CD4-positive, alpha-beta T cell treated with Interleukin-4 for 4 hours (primary cell): ENCODE measurements around the gene TMEM221.

Experiments used
- DNase-seq: peaks from one replicate; pipeline ENCODE4 v3.0.0-alpha.2; 2020

TMEM221 gene

DNA sequence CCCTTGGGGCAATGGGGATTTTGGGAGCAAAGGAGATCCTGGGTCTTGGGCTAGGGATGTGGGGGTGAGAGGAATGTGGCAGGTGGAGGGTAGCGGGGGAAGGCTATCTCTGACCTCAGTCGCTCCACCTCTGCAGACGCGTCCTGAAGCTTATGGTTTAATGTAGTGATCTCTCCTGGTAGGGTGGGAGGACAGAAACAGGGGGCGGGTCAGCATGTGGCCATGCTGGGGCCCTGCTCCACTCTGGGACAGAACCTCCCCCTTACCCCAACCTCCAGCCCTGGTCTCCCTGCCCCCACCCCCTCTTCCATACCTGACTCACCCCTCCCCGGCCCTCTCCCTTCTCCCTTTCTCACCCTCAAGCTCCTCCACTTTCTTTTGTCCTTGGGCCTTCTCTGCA, 44.5 kb downstream of the TMEM221 start:
- DNase-seq: no peak

DNA sequence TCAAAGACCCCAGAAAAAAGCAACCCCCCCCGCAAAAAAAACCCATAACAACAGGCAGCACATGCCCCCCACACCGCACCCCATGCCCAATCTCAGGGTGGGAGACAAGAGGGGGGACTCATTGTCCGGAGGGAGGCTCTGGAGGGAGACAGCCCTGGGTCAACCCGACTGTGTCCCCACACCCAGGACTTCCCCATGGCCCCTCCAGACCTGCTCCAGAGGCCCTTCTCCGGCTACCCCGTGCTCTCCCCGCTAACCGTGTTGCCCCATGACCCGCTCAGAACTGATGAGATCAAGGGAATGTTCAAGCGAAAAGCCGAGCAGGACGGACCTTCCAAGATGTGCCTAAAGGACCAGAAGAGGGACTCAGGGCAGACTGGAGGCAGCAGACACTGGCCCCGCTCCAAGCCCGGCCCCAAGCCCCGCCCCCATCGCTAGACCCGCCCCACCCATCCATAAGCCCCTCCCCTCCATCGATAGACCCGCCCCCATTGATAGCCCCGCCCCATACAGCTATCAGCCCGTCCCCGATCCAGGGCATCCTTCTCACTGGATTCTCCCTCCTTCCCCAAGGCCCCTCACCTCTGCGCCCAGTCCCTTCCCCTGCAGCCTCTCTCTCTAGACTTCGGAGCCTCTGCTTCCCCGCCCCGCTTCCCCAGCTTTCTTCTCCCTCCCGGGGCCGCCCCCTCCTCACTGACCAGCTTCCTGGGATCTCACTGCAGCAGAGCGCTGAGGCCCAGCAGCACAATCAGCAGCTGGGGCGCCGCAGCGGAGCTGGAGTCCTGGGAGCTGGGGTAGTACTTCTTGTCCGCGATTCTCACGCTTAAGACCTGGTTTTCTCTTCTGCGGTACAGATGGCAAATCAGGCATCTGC, 45.2 kb downstream of the TMEM221 start:
- DNase-seq: no peak

DNA sequence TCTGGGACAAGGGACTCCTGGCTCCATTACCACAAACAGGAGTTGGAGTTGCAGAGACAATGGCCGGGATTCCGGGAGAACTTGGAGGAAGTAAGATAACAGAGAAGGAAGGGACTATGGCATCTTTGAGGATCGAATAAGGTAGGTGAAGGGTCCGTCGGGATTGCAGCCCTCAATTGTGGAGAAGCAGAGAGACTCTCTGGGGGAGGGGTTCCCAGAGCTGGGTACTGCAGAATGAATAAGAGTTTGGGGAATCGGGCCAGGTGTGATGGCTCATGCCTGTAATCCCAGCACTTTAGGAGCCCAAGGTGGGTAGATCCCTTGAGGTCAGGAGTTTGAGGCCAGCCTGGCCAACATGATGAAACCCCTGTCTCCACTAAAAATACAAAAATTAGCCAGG, 46.8 kb downstream of the TMEM221 start:
- no peak for DNase-seq

DNA sequence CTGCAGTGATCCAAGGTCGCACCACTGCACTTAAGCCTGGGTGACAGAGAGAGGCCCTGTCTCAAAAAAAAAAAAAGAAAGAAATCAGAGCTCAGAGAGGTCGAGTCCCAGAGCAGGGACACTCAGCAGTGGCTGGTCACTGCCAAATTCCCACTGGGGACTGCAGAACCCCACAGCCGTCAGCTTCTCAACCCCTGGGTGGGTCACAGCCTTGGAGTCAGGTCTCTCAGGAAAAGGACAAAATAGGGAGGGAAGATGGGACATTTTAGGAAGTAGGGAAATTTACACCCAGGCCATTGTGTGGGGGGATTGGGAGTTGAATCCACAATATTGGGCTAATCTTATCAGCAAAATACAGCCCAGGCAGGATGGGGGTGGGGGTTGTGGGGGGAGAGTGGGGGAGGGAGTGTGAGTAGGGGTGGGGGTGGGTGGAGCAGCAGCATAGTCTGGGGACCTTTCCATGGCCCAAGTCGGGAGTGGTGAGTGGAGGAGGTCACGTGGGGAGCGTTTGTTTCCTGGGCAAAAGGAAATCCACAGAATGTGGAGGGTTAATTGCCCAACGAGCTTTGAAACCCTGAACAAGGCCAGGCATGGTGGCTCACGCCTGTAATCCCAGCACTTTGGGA, 49.5 kb downstream of the TMEM221 start:
- no peak for DNase-seq

DNA sequence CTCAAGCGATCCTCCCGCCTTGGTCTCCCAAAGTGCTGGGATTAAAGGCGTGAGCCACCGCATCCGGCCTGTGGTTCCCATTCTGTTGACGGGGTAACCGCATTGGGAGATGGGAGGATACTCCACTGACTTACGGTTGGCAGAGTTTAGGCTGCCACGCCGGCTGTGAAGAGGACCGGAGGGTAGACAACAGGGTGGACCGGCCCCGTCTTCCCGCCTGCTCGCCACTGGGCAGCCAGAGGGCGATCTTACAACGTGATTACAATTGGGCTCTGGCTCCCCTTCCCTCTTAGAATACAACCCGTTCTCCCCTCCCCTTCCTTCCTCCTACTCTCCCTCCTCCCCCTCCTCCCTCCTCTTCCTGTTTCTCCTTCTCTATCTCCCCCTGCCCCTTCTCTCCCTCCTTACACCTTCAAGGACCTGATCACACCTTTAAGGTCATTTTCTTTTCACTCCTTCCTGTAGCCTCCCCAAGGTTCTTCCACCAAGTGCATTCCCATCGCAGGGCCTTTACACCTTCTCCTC, 53.5 kb downstream of the TMEM221 start:
- peak; percentile 69 for DNase-seq

DNA sequence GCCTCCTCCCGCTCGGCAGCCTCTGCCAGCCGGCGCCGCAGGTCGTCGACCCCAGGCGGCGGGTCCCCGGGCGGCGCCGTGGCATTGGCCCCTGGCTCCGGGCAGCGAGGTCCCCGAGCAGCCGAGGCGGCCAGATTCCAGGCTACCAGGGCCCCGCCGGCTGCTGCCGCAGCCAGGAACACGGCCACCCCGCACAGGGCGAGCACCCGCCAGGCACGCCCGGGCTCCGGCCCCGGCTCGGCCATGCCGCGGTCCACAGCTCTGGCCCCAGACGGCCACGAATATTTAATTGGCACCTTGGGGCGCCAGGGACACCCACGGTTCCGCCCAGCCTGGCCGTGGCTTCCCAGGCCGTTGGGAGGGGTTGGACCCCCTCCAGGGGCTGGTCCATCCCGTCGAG, 54.6 kb downstream of the TMEM221 start, which contains the start of gene CCDC194:
CCDC194 (minus strand) TSS at position 283 of the 400 bp plus-strand sequence; CDS start at position 245, 38 bp downstream.
- DNase-seq: no peak

DNA sequence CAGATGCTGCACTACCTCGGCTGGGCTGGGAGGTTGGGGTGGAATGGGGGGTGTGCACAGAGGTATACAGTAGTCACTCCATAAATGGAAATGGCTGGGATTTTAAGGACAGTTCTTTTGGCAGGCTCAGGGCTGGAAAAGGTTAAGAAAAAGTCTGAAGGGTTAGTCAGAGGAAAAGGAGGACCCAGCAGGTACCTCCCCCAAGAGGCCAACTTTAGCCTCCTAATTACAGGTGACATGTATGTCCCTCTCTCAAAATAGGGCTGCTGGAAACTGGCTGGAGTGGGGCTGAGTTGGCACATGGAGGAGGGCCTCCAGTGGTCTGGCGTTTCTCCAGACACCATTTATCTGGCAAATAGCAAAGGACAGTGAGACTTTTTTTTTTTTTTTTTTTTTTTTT, 55.5 kb downstream of the TMEM221 start:
- DNase-seq: no peak

DNA sequence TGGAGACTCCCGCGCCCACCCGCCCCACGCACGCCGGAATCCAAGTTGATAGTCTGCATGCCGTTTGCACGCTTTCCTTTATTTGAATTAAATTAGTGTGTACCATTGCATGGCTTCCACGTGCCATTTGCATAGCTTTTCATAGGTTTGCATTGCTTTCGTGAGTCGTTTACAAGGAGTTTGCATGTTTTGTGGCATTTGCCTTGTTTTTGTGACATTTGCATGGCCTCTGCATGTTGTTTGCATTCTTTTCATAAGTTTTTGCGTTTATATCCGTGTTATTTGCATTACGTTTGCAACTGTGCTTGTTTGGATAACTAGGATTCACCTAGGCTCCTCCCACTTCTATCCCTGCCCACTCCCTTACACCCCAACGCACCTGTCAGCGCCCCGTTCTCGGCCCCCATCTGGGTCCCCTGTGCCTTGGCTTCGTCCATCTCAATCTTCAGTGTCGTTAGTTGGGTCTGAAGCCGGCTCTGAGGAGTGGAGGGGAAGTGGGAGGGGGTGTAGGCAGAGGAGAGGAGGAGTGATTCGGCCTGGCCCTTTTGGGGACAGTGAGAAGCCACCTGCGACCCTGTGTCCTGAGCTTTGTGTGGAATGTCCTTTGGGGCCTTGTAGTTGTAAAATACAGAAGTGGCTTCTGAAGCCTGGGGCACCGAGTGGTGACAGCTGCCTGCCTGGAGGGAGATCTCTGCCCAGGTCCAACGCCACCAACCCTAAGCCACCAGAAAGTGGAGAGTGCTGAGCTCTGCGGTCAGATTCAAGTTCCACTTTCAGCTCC, 56.9 kb downstream of the TMEM221 start:
- DNase-seq: no peak

DNA sequence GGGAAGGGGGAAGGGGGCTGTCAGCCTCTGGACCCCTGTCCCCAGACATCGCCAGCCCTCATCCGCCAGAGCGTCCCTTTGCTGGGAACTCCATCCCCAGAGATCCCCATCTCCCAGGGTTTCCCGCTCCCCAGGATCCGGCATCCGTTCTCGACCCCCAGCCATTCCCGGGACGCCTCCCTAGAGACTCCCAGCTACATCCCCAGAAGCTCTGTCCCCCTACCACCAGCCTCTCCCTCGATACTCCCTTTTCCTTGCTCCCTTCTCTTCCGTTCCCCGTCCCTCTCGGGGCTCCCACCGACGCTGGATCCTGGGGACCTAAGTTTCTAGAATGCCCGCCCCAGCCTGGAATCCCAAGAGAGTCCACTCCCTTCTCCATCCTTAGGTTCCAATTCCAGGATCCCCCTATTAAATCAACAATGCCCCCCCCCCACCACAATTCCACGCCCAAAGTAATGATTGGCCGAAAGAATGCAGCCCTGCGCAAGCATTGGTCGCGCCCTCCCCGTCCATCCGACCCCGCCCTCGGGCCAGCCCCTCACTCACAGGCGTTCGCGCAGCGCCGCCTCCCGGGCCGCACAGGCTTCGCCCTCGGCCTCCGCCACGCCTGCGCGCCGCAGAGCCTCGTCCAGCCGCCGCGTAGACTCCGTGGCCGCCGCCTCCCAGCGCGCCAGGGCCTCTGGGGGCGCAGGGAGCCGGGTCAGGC, 57.6 kb downstream of the TMEM221 start:
- peak; percentile 76 for DNase-seq

DNA sequence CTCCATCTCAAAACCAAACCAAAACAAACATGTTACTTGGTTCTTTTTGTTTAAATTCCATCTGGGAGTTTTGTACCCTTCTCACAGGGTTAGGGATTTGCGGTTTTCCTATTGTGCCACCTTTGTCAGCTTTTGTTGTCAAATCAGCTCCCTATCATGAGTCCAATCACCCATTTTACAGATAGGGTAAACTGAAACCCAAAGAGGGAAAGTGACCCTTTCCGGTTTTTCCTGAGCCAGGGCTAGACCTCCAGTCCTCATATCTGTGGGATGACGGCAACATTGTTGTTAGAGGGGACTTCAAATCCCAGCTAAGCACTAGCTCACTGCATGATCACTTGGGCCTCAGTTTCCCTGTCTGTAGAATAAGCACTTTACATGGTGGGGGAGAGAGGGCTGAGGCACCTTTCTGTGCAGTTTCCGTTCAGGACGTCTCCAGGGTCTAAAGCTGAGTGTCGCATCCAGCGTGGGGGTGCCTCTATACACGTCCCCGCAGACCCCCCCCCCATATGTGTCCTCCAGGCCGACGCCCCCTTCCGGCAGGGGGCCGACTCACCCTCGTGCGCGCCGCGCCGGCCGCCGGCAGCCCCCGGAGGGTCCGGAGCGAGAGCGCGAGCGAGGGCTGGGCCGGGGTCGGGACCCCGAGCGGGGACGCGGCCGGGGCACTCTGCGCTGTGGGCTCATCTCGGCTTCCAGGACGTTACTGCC, 58.4 kb downstream of the TMEM221 start:
- no peak for DNase-seq

DNA sequence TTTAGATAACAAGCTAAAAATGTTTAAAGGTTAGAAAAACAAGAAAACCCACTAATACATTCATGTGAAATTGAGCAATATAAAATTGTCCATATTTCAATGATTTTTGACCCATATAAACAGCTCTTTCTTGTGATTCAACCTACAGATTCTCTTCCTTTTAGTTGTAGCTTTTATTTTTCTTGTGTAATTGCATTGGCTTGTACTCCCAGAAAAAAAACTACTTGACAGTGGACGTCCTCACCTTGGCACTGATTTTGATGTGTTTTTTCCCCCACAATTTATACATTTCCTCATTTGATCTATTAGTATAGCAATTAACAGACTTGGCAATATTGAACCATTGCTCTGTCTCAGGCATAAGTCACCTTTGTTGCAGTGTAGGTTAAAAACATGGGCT, 59.2 kb downstream of the TMEM221 start:
- no peak for DNase-seq

DNA sequence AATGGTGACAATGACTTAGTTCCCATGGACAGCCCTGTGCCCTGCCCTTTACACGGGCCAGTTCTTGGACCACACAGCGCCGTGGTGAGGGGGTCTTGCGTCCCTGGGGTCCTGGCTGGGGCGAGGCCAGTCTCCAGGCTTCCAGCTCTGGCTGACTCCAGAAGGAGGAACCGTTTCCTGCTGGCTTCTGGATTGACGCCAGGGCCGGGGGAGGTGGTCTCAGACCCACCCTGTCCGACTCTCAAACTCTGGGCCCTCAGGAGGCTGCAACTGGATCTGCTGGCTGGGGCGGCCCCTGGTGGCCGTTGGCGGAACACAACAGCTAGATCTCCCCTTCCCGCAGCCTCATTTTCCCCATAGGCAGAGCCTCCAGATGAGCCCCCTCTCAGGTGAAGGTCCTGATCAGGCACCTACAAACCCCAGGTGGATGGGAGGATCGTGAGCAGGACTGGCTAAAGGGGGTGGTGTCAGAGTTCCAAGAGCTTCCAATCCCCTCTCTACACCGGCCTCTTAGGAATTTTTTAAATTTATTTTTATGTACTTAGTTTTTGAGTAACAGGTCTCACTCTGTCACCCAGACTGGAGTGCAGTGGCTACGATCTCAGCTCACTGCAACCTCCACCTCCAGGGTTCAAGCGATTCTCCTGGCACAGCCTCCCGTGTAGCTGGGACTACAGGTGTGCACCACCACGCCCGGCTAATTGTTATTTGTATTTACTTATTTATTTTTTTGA, 62.4 kb downstream of the TMEM221 start:
- DNase-seq: peak; percentile 44
